Vagina (tissue), 2 donors: Measurements from ENCODE around the gene RASGEF1C.

Experiments
- CTCF ChIP-seq, 3 experiments: fragments of 450-650 bp in 2 of 3; fragments of 200-600 bp in 1 of 3; sonication (generic) in 1 of 3; IDR thresholded peaks; one replicate each; pipeline ENCODE4 v1.5.1; 2017 to 2019; ENCODE audit warnings: antibody characterized with exemption in 3 of 3, mild to moderate bottlenecking in 2 of 3, moderate library complexity in 2 of 3
- POLR2A ChIP-seq, 2 donors: fragments of 450-650 bp; IDR thresholded peaks; one replicate each; pipeline ENCODE4 v1.6.1; 2017; ENCODE audit warnings: antibody characterized with exemption in 2 of 2, mild to moderate bottlenecking in 2 of 2, moderate library complexity in 2 of 2

GRCh38 chr5:180217797-180218196 is 8.8 kb upstream of the RASGEF1C start:
- no peak for TF ChIP-seq CTCF (IDR thresholded peaks at IDR 0.05)
- TF ChIP-seq POLR2A (IDR thresholded peaks at IDR 0.05): no peak
